ELF-1 (cell line): ENCODE data around the gene CDC14B.
A peak's percentile ranks its signal among the peaks of the same experiment; 100 is the strongest.

Experiments used
- DNase-seq: peaks from one replicate; pipeline ENCODE4 v3.0.0-alpha.2; 2016; ENCODE audit warnings: low read depth, low spot score

CDC14B gene

GRCh38 chr9:96619491-96620180, at the start of gene CDC14B:
Gene CDC14B, minus strand, starts transcription at chr9:96619843. Its CDS starts 465 bp downstream, at chr9:96619378.
- DNase-seq, result peak; percentile 93

GRCh38 chr9:96668868-96669534, 49.4 kb upstream of the CDC14B start:
- no peak for DNase-seq

- DNase-seq, result no peak
Measured at GRCh38 chr9:96667363-96667728, 47.7 kb upstream of the CDC14B start.

GRCh38 chr9:96666653-96667362, 47.2 kb upstream of the CDC14B start:
- peak; percentile 60 for DNase-seq

- DNase-seq, result no peak
Measured at GRCh38 chr9:96665789-96666188, 46.1 kb upstream of the CDC14B start.

GRCh38 chr9:96663506-96664120, 44.0 kb upstream of the CDC14B start:
- peak; percentile 36 for DNase-seq

- DNase-seq, result no peak
Measured at GRCh38 chr9:96661711-96662110, 42.1 kb upstream of the CDC14B start.

- no peak for DNase-seq
Measured at GRCh38 chr9:96660692-96661248, 41.1 kb upstream of the CDC14B start.

- DNase-seq, result peak; percentile 52
Measured at GRCh38 chr9:96655198-96655851, 35.7 kb upstream of the CDC14B start, which contains the start of gene PRXL2C. Gene PRXL2C, minus strand, starts transcription at chr9:96655317. Its CDS starts 36 bp downstream, at chr9:96655281.

- DNase-seq, result peak; percentile 68
Measured at GRCh38 chr9:96654450-96655197, 35.0 kb upstream of the CDC14B start.

- no peak for DNase-seq
Measured at GRCh38 chr9:96651626-96652025, 32.0 kb upstream of the CDC14B start.

GRCh38 chr9:96649620-96650324, 30.1 kb upstream of the CDC14B start:
- DNase-seq, result no peak

GRCh38 chr9:96646081-96646991, 26.7 kb upstream of the CDC14B start:
- DNase-seq, result no peak

GRCh38 chr9:96644137-96644536, 24.5 kb upstream of the CDC14B start:
- DNase-seq, result no peak

GRCh38 chr9:96641514-96641913, 21.9 kb upstream of the CDC14B start:
- no peak for DNase-seq

- DNase-seq, result no peak
Measured at GRCh38 chr9:96638606-96639364, 19.1 kb upstream of the CDC14B start.

- DNase-seq, result no peak
Measured at GRCh38 chr9:96636368-96636767, 16.7 kb upstream of the CDC14B start.

GRCh38 chr9:96633579-96633978, 13.9 kb upstream of the CDC14B start:
- peak; percentile 20 for DNase-seq
